Fibroblast of peridontal ligament (primary cell): ENCODE data around the gene MACF1.
"Not testable (repeated sequence)": the region's sequence is repeated elsewhere in the genome, so short reads cannot be mapped to it uniquely, and the experiment has no call there.

ENCODE experiments used
- DNase-seq: peaks from one replicate; pipeline ENCODE4 v3.0.0-alpha.2; 2010; ENCODE audit errors: extremely low read depth

Gene MACF1

GRCh38 chr1:39452540-39452939 is 248.0 kb downstream of the MACF1 start:
- DNase-seq, result no peak

GRCh38 chr1:39453603-39454002 is 249.1 kb downstream of the MACF1 start:
- DNase-seq, result peak; percentile 85

- no peak for DNase-seq
Measured at GRCh38 chr1:39458991-39459390, 254.5 kb downstream of the MACF1 start.

- DNase-seq, result peak; percentile 79
Measured at GRCh38 chr1:39462074-39462473, 257.6 kb downstream of the MACF1 start.

- no peak for DNase-seq
Measured at GRCh38 chr1:39466413-39467107, 262.1 kb downstream of the MACF1 start.

GRCh38 chr1:39467108-39467720 is 262.7 kb downstream of the MACF1 start:
- peak; percentile 57 for DNase-seq

- no peak for DNase-seq
Measured at GRCh38 chr1:39469150-39469549, 264.7 kb downstream of the MACF1 start.

GRCh38 chr1:39470040-39470439 is 265.5 kb downstream of the MACF1 start:
- no peak for DNase-seq

GRCh38 chr1:39472826-39473225 is 268.3 kb downstream of the MACF1 start:
- DNase-seq, result peak; percentile 89

GRCh38 chr1:39473324-39473723 is 268.8 kb downstream of the MACF1 start:
- no peak for DNase-seq

- DNase-seq, result no peak
Measured at GRCh38 chr1:39474810-39475209, 270.3 kb downstream of the MACF1 start.

GRCh38 chr1:39475551-39475950 is 271.1 kb downstream of the MACF1 start:
- not testable (repeated sequence) for DNase-seq

- peak; percentile 24 for DNase-seq
Measured at GRCh38 chr1:39478126-39478915, 273.8 kb downstream of the MACF1 start.

GRCh38 chr1:39481289-39481688 is 276.8 kb downstream of the MACF1 start:
- no peak for DNase-seq

- DNase-seq, result no peak
Measured at GRCh38 chr1:39483276-39483675, 278.8 kb downstream of the MACF1 start.

GRCh38 chr1:39484564-39484963 is 280.1 kb downstream of the MACF1 start:
- DNase-seq, result no peak

GRCh38 chr1:39485046-39485803 is 280.7 kb downstream of the MACF1 start:
- DNase-seq, result no peak

GRCh38 chr1:39488012-39488545 is 283.6 kb downstream of the MACF1 start:
- DNase-seq, result no peak

- peak; percentile 31 for DNase-seq
Measured at GRCh38 chr1:39488793-39489566, 284.5 kb downstream of the MACF1 start.

GRCh38 chr1:39489567-39490239 is 285.2 kb downstream of the MACF1 start:
- DNase-seq, result no peak
